Central memory CD8-positive, alpha-beta T cell (primary cell): ENCODE measurements around the gene HSD17B14.

Source experiments
- ATAC-seq: fragments of 150-1000 bp; cut with Tn5 transposase; replicated peaks from 2 replicates; pipeline ENCODE4 v1.10.0; 2022; ENCODE audit warnings: mild to moderate bottlenecking, moderate FRiP score, moderate number of reproducible peaks; ENCODE audit not compliant: poor library complexity, severe bottlenecking; ENCODE audit errors: extremely low read depth
- DNase-seq, 2 donors: peaks; one replicate each; pipeline ENCODE4 v3.0.0; 2021; ENCODE audit warnings: low spot score in 2 of 2
- H3K27ac Mint-ChIP-seq: one replicate; pipeline ENCODE4 v1.8.0; 2022; ENCODE audit warnings: low read depth, mild to moderate bottlenecking, moderate library complexity, mixed read lengths
- H3K27me3 Mint-ChIP-seq: one replicate; pipeline ENCODE4 v1.8.0; 2022; ENCODE audit warnings: mixed read lengths
- H3K36me3 Mint-ChIP-seq: one replicate; pipeline ENCODE4 v1.8.0; 2022; ENCODE audit warnings: mild to moderate bottlenecking, moderate library complexity, mixed read lengths; ENCODE audit not compliant: insufficient read depth
- H3K4me1 Mint-ChIP-seq: one replicate; pipeline ENCODE4 v1.8.0; 2022; ENCODE audit warnings: mixed read lengths
- H3K4me3 Mint-ChIP-seq: one replicate; pipeline ENCODE4 v1.8.0; 2022; ENCODE audit warnings: mild to moderate bottlenecking, moderate library complexity, mixed read lengths
- H3K9me3 Mint-ChIP-seq: one replicate; pipeline ENCODE4 v1.8.0; 2022; ENCODE audit warnings: mixed read lengths

HSD17B14 gene

DNA sequence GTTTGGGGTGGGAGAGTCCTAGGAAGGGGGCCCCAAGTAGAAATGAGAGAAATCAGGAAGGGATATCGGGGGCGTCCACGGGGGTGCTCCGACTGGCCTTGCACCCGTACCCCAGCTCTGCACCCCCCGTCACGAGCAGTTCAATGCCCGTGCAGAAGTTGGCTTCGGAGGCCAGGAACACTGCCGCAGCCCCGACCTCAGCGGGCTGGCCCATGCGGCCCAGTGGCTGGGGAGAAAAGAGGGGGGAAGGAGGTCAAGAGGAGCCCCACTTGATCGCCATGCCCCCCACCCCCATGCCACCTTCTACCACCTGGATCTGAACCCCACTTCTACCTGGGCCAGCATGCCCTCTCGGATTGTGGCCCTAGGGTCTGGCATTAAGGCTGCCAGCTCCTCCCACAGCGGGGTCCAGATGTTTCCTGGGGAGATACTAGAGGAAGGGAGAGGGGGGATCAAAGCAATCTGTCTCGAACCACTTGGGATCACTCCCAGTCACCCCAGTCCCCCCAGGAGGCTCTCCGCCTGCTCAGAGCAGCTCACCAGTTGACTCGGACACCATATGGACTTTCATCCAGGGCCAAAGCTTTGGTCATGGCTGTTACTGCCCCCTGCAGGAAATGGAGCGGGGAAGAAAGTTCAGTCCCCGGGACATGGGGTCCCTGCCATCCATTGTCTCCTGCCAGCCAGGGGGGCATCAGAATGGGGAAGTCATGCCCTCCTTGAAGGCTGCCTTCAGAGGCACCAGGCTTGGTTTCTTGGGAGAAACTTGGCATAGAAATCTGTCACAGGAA lies 23.0 kb downstream of the HSD17B14 start:
- DNase-seq (no peak), ATAC-seq (no peak)
- Mint-ChIP-seq H3K27me3 (no peaks in the 10 kb centered on the region), H3K4me3 (peak overlapping the region; percentile 81), H3K27ac (peak overlapping the region; percentile 84), H3K36me3 (no peaks in the 10 kb centered on the region), H3K4me1 (peaks cover 27% of the 10 kb centered on the region), H3K9me3 (no peaks in the 10 kb centered on the region)

DNA sequence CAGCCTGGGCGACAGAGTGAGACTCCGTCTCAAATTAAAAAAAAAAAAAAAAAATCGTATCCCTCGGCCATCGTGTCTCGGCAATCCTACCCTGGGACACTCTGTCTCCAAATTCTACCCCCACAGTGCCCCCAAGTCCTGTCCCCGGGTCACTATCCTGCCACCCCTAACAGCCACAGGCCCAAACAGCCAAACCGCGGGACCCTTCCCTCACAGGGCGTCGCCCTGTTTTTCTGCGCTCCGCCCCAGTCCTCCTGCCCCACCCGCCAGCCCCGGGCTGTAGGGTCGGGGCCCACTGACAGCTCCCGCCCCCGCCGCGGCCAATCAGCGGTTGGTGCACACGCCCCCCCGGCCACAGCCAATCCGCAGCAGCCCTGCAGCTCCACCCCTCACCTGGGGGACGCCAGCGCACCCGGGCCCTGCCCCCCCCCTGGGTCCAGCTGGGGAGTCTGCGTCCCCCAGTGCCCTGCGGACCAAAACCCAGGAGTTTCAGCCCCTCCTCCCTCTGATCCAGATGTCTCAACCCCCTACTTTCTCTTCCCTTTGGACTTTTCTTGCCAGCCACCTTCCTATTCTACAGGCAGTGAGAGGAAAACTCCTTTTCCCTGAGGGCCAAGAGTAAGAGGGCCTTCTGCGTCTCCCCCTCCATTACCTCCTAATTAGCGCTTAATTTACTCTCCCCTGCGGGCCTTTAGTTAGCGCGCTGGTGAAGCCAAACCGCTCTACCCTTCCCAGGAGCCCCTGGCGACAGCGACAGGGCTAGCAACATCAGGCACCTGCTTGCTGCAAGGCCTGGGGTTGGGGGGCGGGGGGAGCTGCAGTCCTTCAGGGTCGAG lies 24.0 kb downstream of the HSD17B14 start:
- no peaks in the 10 kb centered on the region for H3K9me3 Mint-ChIP-seq
- peak overlapping the region; percentile 68 for H3K27ac Mint-ChIP-seq
- no peak for ATAC-seq
- H3K4me3 Mint-ChIP-seq = peak overlapping the region; percentile 81
- no peak for DNase-seq
- peaks cover 2% of the 10 kb centered on the region for H3K36me3 Mint-ChIP-seq
- peaks cover 33% of the 10 kb centered on the region for H3K4me1 Mint-ChIP-seq
- no peaks in the 10 kb centered on the region for H3K27me3 Mint-ChIP-seq

DNA sequence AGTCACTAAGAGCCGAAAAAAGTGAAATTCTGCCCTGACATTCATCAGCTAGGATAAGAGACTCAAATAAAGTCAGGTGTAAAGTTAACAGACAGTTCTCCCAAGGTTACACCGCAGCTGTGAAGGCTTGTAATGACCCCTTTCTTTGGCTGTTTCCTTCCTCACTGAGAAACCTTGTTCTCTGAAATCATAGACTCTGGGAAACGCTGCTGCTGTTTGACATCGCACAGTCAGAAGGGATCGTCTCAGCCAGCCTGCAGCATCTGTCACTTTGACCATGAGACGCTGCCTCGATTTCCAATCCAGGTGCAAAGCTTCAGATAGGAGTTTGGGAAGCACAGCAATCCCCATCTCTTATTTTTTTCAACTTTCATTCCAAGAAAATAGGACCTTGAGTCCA lies 26.1 kb downstream of the HSD17B14 start:
- ATAC-seq (no peak), DNase-seq (no peak)
- Mint-ChIP-seq H3K36me3 (peaks cover 2% of the 10 kb centered on the region), H3K9me3 (no peaks in the 10 kb centered on the region), H3K27me3 (no peaks in the 10 kb centered on the region), H3K4me3 (peak overlapping the region; percentile 81), H3K4me1 (peaks cover 33% of the 10 kb centered on the region), H3K27ac (peak overlapping the region; percentile 83)

DNA sequence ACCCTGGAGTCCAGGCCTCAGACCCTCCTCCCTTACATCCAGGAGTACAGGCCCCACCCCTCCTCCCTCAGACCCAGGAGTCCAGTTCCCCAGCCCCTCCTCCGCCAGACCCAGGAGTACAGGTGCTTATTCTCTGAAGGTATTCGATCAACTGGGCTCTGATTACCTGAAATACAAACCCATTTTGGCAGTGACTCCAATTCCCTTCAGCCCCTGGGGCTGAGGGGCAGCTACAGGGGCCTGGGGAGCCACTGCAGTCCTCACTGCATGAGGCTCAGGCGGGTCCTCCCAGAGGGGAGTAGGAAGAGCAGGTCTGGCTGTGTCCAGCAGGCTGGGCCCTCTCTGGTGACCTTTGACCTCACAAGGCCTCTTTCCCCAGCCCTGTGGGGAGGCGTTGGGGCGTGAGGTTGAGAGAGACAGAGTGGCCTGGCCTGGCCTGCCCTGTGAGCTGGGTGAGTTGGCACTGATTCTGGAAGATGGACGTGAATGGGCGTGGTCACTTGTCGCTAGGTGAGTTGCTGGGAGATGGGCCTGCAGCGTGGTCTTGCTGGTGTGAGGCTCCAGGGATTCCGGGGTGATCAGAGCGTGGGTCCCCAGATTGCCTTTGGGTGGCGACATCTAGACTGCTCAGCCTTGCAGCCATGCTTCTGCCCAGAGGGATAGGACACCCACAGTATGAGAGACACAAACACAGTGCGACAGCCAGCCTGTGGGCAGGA lies 28.5 kb downstream of the HSD17B14 start:
- H3K4me3 Mint-ChIP-seq = no peak overlapping the region
- no peak for DNase-seq

DNA sequence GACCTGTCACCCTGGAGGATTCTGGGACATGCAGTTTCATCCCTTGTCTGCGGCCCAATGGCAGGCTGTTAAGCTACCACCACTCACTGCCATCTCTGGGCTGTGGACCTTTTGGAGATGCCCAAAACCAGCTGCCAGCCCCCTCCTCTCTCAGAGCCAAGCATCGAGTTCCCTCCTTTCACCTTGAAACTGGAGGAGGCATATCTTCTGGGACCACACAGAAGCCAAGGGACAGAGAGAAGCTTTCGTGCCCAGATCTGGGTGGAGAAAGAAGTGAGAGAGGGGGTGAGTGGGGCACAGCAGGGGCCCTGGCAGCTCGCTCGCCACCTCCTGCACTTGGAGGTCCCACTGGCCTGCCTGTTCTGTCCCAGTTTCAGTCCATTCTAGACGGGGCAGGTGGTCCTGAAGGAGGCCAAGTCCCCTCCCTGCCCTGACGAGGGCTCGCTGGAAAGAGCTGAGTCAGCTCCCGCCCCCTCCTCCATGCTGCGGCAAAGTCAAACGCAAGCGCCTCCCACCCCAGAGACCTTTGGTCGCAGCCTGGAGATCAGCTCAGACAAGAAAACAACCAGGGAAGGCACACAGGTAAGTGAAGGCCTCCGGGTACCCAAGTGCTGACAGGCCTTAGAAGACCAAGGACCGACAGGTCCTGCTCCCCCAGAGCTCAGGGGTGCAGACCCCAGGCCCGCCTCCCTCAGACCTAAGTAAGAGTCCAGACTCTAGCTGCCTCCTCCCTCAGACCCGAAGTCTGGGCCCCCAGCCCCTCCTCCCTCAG lies 29.3 kb downstream of the HSD17B14 start:
- ATAC-seq (peak; percentile 48), DNase-seq (no peak)
- Mint-ChIP-seq H3K9me3 (no peaks in the 10 kb centered on the region), H3K27me3 (no peaks in the 10 kb centered on the region), H3K4me3 (no peak overlapping the region), H3K4me1 (peaks cover 24% of the 10 kb centered on the region), H3K36me3 (peaks cover 2% of the 10 kb centered on the region), H3K27ac (no peak overlapping the region)

More for the DNA sequence above, 28.5 kb downstream of the HSD17B14 start:
- H3K27me3 Mint-ChIP-seq = no peaks in the 10 kb centered on the region
- H3K27ac Mint-ChIP-seq = no peak overlapping the region
- H3K36me3 Mint-ChIP-seq = peaks cover 2% of the 10 kb centered on the region
- H3K9me3 Mint-ChIP-seq = no peaks in the 10 kb centered on the region
- ATAC-seq = no peak
- peaks cover 32% of the 10 kb centered on the region for H3K4me1 Mint-ChIP-seq

DNA sequence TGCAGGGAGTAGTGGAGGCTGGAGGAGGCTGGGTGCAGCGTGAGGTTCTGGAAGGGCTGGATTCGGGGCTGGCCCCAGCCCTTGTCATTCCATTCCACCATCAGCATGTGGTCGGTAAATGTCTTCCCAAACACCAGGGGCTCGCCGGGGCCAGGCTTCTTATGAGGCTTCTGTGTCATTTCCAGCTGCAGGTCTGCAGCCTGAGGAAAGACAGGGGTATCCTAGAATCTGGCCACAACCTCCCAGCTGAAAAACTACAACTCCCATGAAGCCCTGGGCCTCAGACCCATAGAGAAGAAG lies 29.8 kb downstream of the HSD17B14 start:
- ATAC-seq (no peak), DNase-seq (peak in 1 of 2 donors; percentile 22)
- peak overlapping the region; percentile 64 for H3K27ac Mint-ChIP-seq
- H3K4me1 Mint-ChIP-seq = peaks cover 24% of the 10 kb centered on the region
- no peaks in the 10 kb centered on the region for H3K27me3 Mint-ChIP-seq
- H3K4me3 Mint-ChIP-seq = no peak overlapping the region
- peaks cover 2% of the 10 kb centered on the region for H3K36me3 Mint-ChIP-seq
- H3K9me3 Mint-ChIP-seq = no peaks in the 10 kb centered on the region

DNA sequence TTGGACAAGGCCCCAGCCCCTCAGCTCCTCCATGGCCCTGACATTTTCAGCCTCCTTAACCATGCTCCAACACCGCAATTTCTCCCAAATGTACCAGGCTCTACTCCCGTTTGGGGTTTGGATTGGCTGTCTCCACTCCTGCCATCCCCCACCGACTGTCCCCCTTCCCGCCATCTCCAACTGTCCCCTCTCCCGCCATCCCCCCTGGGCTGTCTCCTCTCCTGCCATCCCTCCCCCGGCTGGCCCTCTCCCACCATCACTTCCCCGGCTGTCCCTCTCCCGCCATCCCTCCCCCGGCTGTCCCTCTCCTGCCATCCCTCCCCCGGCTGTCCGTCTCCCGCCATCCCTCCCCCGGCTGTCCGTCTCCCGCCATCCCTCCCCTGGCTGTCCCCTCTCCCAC lies 30.8 kb downstream of the HSD17B14 start:
- Mint-ChIP-seq H3K4me1 (peaks cover 22% of the 10 kb centered on the region), H3K9me3 (no peaks in the 10 kb centered on the region), H3K4me3 (no peak overlapping the region), H3K27me3 (no peaks in the 10 kb centered on the region), H3K27ac (peak overlapping the region; percentile 53), H3K36me3 (peaks cover 2% of the 10 kb centered on the region)
- DNase-seq (no peak), ATAC-seq (no peak)

DNA sequence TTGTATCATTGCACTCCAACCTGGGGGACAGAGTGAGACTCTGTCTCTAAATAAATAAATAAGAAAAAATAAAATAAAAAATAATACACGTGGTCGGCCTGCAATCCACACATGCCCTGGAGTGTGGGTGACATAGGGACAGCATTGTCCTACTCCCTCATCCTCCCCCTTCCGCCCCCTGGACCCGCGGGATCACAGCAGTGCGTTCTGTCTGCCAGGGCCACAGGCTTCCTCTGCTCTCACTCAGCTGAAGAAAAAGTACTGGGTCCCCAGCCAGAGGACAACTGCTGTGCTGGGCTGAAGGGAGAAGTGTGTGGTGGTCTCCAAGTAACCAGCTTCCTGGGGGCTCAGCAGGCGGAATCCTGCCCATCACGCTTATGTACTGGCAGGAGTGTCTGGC lies 31.8 kb downstream of the HSD17B14 start:
- no peak for DNase-seq
- no peak overlapping the region for H3K27ac Mint-ChIP-seq
- ATAC-seq = no peak
- H3K4me1 Mint-ChIP-seq = peaks cover 12% of the 10 kb centered on the region
- peaks cover 2% of the 10 kb centered on the region for H3K36me3 Mint-ChIP-seq
- H3K27me3 Mint-ChIP-seq = no peaks in the 10 kb centered on the region
- H3K9me3 Mint-ChIP-seq = no peaks in the 10 kb centered on the region
- H3K4me3 Mint-ChIP-seq = no peak overlapping the region

DNA sequence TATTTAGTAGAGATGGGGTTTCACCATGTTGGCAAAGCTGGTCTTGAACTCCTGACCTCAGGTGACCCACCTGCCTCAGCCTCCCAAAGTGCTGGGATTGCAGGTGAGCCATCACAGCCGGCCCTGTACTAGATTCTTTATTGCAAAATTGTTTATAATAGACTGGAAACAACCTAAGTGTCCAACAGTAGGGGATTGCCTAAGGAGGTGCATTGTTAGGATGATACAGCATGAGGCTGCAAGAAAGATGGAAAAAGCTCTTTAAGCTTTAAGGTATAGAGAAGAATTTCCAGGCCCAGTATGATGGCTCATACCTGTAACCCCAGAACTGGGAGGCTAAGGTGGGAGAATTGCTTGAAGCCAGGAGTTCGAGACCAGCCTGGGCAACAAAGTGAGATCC lies 33.7 kb downstream of the HSD17B14 start:
- DNase-seq (no peak), ATAC-seq (no peak)
- Mint-ChIP-seq H3K36me3 (no peaks in the 10 kb centered on the region), H3K4me1 (peaks cover under 1% of the 10 kb centered on the region), H3K27ac (no peak overlapping the region), H3K9me3 (no peaks in the 10 kb centered on the region), H3K27me3 (no peaks in the 10 kb centered on the region), H3K4me3 (no peak overlapping the region)

DNA sequence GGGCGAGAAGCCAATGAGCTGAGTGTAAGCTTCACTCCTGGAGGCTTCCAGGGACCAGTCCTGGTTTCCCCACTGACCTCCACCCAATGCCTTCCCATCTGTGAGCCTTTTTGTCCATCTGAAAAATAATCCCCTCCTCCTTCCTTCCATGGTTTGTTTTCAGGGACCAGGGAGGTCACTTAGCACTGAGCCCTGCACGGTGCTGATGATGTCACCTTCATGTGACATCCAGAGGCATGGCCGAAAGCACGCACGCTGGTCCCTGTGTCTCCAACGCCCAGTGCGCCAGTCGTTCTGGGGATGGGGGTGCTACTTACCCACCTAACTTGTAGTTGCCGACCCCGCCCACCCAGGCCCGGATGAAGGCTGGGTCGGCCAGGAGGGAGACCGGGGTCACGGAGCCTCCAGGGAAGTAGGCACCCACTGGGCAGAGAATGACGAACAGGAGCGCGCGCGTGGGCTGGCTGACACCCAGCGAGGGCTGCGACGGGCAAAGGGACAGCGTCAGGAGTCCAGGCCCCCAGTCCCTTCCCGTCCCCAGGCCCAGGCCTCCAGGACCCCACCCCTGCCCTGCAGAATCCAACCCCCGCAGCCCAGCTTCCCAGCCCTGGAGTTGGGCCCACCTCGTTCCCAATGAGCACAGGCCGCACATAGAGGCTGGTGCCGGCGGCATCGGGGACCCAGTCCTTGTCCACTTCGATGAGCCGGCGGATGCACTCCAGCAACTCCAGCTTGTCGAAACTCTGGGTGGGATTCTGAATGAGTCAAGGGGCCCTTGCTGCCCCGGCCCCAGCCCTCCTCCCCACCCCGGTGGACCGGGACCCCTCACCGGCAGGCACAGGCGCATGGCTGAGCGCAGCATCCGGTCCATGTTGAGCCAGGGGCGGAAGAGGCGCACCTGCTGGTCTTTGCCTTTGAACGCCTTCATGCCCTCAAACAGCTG lies 36.7 kb downstream of the HSD17B14 start:
- H3K27ac Mint-ChIP-seq = peak overlapping the region; percentile 27
- no peaks in the 10 kb centered on the region for H3K27me3 Mint-ChIP-seq
- peaks cover 7% of the 10 kb centered on the region for H3K36me3 Mint-ChIP-seq
- H3K9me3 Mint-ChIP-seq = no peaks in the 10 kb centered on the region
- ATAC-seq (no peak), DNase-seq (no peak)
- H3K4me3 Mint-ChIP-seq = no peak overlapping the region
- H3K4me1 Mint-ChIP-seq = peaks cover 11% of the 10 kb centered on the region

DNA sequence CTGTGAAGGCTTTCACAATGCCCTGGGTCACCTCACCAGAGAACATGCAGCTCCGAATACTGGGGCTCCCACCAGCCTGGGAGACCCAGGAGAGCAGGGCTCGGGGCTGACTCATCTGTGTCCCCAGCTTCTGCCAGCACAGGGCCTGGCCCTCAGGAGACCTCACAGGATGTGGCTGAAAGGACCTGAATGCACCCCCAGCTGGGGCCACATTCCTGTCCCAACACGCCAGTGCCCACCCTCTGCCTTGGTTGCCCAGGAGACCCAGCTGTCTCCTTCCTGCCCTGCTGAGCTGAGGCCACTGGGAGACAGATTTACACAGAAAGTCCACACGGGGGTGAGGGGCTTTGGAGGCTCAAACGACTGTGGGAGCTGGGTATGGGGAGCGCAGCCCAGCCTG lies 37.4 kb downstream of the HSD17B14 start:
- Mint-ChIP-seq H3K4me3 (no peak overlapping the region), H3K4me1 (peaks cover 14% of the 10 kb centered on the region), H3K9me3 (no peaks in the 10 kb centered on the region), H3K27ac (no peak overlapping the region), H3K27me3 (no peaks in the 10 kb centered on the region), H3K36me3 (peaks cover 7% of the 10 kb centered on the region)
- DNase-seq (no peak), ATAC-seq (no peak)
